ENCODE results near the gene USP47. TPM values are rescaled to one million over a fixed set of nuclear protein-coding genes. Genes with fewer than 3 reads are reported as not detected.

Gene USP47
- total RNA-seq, 1 experiment from 2014 or later: 37.5 TPM

DNA sequence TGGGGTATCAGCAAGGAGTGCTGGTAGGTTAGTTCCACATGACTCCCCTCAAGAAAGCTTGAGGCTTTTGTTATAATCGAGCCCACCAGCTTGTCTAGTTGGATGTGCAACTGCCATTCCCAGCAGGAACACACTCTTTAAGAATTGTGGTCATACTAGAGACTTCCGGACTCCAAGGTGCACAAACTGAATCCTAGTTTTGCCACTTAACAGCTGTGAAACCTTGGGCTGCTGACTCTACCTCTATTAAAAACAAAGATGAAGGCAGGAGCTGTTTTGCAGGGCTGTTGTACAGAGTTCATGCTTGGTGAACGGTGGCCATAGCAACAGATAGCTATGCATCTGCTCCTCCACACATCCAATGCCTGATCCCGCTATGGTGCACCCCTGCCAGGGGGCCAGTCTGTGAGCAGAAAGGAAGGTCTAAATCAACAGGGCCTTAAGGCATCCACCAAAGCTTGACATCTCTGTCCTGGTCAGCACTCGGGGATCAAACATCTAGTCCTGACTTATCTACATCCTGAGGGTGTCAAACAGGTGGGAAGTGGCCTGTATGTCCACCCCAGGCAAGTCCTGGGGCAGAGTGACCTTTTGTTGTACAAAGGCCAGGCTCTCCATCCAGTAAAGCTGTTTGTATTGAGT, 130.3 kb downstream of the USP47 start:
- H3K27me3 Mint-ChIP-seq (ENCODE audit: unreplicated experiment): no peaks in the 10 kb centered on the region
- no peak for DNase-seq
- TF ChIP-seq, protein P1, sequence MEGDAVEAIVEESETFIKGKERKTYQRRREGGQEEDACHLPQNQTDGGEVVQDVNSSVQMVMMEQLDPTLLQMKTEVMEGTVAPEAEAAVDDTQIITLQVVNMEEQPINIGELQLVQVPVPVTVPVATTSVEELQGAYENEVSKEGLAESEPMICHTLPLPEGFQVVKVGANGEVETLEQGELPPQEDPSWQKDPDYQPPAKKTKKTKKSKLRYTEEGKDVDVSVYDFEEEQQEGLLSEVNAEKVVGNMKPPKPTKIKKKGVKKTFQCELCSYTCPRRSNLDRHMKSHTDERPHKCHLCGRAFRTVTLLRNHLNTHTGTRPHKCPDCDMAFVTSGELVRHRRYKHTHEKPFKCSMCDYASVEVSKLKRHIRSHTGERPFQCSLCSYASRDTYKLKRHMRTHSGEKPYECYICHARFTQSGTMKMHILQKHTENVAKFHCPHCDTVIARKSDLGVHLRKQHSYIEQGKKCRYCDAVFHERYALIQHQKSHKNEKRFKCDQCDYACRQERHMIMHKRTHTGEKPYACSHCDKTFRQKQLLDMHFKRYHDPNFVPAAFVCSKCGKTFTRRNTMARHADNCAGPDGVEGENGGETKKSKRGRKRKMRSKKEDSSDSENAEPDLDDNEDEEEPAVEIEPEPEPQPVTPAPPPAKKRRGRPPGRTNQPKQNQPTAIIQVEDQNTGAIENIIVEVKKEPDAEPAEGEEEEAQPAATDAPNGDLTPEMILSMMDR (IDR thresholded peaks at IDR 0.05; ENCODE audit: unreplicated experiment): no peak
- no TSS peak for BruUV-seq (replicated peaks)
- H3K27ac Mint-ChIP-seq (ENCODE audit: unreplicated experiment): no peak overlapping the region
- no peak overlapping the region for H3K4me3 Mint-ChIP-seq (ENCODE audit: low read depth, unreplicated experiment)
- peaks cover 11% of the 10 kb centered on the region for H3K4me1 Mint-ChIP-seq (ENCODE audit: low read depth, unreplicated experiment)
- H3K9me3 Mint-ChIP-seq (ENCODE audit: low read depth, unreplicated experiment): no peaks in the 10 kb centered on the region
- intact Hi-C loops (cut with micrococcal nuclease; ENCODE audit: unreplicated experiment): loop anchor here (10.0 kb wide), 1 partner anchor 53 kb away; no protein-coding TSS in a partner anchor
- CTCF ChIA-PET: interaction anchor here (0.6 to 1.1 kb wide), 2 partner anchors 17 to 1515 kb away, joined by 3 read pairs; no protein-coding TSS in a partner anchor
- no peaks in the 10 kb centered on the region for H3K36me3 Mint-ChIP-seq (ENCODE audit: insufficient read depth, unreplicated experiment)

GRCh38 chr11:11972730-11973341, 131.1 kb downstream of the USP47 start:
- DNase-seq: no peak
- Mint-ChIP-seq H3K4me1 (ENCODE audit: low read depth, unreplicated experiment) (peaks cover 19% of the 10 kb centered on the region), H3K36me3 (ENCODE audit: insufficient read depth, unreplicated experiment) (no peaks in the 10 kb centered on the region), H3K9me3 (ENCODE audit: low read depth, unreplicated experiment) (no peaks in the 10 kb centered on the region), H3K27ac (ENCODE audit: unreplicated experiment) (no peak overlapping the region), H3K4me3 (ENCODE audit: low read depth, unreplicated experiment) (no peak overlapping the region), H3K27me3 (ENCODE audit: unreplicated experiment) (no peaks in the 10 kb centered on the region)
- no TSS peak for BruUV-seq (replicated peaks)
- CTCF ChIA-PET: no interaction called here
- intact Hi-C loops (cut with micrococcal nuclease; ENCODE audit: unreplicated experiment): loop anchor here (10.0 kb wide), 1 partner anchor 52 kb away; no protein-coding TSS in a partner anchor
- TF ChIP-seq, protein P1 (IDR thresholded peaks at IDR 0.05; ENCODE audit: unreplicated experiment): no peak

DNA sequence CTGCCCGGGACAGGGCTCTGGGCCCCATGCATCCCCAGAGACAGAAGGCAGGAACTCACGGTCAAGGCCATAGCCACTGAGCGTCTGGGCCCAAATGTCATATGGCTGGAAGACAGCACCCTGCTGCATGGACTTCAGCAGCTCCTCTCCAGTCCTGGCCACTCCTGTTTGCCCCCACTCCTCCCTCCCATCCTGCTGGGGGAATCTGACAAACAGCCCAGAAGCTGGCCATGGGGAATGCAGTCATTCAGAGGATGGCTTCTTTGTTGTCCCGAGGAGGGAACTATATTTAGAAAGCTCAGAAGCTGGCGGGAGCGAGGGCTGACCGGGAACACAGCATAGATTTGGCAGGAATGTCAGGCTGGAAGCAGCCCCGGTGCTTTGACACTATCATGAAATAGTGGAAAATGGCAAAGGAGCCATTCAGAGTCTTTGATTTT, 131.6 kb downstream of the USP47 start:
- no peaks in the 10 kb centered on the region for H3K27me3 Mint-ChIP-seq (ENCODE audit: unreplicated experiment)
- H3K36me3 Mint-ChIP-seq (ENCODE audit: insufficient read depth, unreplicated experiment): no peaks in the 10 kb centered on the region
- TF ChIP-seq, protein P1 (IDR thresholded peaks at IDR 0.05; ENCODE audit: unreplicated experiment): no peak
- H3K4me1 Mint-ChIP-seq (ENCODE audit: low read depth, unreplicated experiment): peaks cover 19% of the 10 kb centered on the region
- CTCF ChIA-PET: no interaction called here
- intact Hi-C loops (cut with micrococcal nuclease; ENCODE audit: unreplicated experiment): loop anchor here (10.0 kb wide), 1 partner anchor 51 kb away; no protein-coding TSS in a partner anchor
- BruUV-seq (replicated peaks): no TSS peak
- no peak for DNase-seq
- no peak overlapping the region for H3K4me3 Mint-ChIP-seq (ENCODE audit: low read depth, unreplicated experiment)
- no peak overlapping the region for H3K27ac Mint-ChIP-seq (ENCODE audit: unreplicated experiment)
- no peaks in the 10 kb centered on the region for H3K9me3 Mint-ChIP-seq (ENCODE audit: low read depth, unreplicated experiment)

DNA sequence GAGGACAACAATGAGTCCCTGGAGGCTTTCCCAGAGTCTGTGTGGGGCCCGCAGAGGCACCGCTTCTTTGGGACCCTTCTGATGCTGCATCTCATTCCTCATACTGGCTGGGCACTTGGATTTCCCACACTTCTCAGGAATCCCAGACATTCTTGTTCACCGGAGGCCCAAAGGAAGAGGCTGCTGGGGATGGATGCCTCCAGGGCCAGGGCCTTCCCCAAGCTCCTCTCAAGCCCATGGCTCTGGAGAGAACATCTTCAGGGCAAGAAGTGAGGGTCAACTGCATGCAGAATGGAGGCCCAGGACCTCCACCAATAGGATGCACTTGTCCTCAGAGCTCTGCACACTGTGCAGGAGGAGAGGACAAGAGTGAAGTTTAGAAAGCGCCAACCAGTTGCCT, 132.1 kb downstream of the USP47 start:
- H3K36me3 Mint-ChIP-seq (ENCODE audit: insufficient read depth, unreplicated experiment): no peaks in the 10 kb centered on the region

More for the DNA sequence above, 132.1 kb downstream of the USP47 start:
- intact Hi-C loops (cut with micrococcal nuclease; ENCODE audit: unreplicated experiment): loop anchor here (10.0 kb wide), 1 partner anchor 51 kb away; no protein-coding TSS in a partner anchor
- Mint-ChIP-seq H3K27ac (ENCODE audit: unreplicated experiment) (no peak overlapping the region), H3K9me3 (ENCODE audit: low read depth, unreplicated experiment) (no peaks in the 10 kb centered on the region), H3K27me3 (ENCODE audit: unreplicated experiment) (no peaks in the 10 kb centered on the region), H3K4me3 (ENCODE audit: low read depth, unreplicated experiment) (no peak overlapping the region), H3K4me1 (ENCODE audit: low read depth, unreplicated experiment) (peaks cover 19% of the 10 kb centered on the region)
- TF ChIP-seq, protein P1 (IDR thresholded peaks at IDR 0.05; ENCODE audit: unreplicated experiment): no peak
- no TSS peak for BruUV-seq (replicated peaks)
- DNase-seq: no peak
- CTCF ChIA-PET: no interaction called here

All from Calu3 (cell line).